NCI-H187 (cell line): ENCODE data around the gene PDLIM7.
A peak's percentile ranks its signal among the peaks of the same experiment; 100 is the strongest.

Experiments
- DNase-seq, 2 experiments: peaks; one replicate each; lab custom pipeline; 2025; lab: John Stamatoyannopoulos, UW

PDLIM7 gene

DNA sequence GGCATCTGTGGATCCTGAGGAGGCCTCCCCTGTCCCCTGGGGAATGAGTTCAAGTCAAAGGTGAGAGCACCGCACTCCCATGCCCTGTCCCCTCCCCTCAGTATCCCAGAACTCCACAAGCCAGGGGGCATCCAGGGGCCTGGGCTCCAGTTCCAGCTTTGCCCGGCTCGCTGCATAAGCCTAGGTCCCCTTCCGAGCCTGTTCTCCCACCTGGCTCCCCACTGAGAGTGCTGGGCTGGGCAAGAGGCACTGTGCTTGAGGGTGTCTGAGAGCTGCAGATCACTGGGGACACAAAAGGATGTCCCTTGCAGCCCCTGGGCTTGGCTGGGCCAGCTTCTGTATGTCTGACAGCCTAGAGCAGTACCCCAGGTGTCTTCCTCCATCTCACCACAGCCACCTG lies 7.7 kb upstream of the PDLIM7 start:
- no peak for DNase-seq

DNA sequence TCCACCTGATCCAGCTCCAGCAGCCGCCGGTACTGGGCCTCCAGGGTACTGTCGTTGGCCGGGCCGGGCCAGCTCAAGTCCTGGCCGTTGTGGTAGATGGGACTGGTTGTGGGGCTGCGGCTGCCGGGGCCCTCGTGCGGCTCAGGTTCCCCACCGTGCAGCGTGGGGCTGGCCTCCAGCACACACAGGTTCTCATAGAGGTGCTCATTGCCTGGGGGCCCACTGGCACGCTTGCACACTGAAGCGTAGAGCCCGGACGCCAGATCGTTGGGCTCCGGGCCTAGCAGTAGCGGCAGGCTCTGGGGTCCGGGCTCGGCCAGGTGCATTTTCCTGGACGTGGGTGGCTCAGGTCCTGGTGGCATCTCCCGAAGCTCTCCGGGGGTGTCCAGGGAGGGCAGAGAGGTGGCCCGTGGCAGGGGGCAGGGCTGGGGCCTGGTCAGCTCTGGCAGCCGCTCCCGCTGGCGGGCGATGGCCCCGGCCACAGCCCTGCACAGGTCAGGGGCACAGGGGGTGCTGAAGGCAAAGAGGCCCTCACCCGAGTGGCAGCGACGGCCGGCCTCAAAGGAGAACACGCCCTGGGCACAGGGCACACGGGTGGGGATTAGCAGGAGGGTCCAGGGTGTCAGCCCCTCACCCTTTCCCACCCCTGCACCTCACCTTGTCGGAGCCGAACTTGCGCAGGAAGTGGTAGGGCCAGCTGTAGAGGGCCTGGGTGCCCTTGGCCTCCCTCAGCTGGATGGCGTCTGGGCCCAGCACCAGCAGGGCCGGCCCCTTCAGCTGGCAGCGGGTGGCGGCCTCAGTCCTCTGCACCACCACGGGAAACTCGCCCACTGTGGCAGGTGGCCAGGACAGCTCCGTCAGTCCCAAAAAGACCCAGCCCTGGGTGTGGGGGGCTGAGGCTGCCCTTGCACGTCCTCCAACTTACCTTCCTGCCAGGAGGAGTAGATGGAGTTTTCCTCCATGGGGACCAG lies 7.0 kb upstream of the PDLIM7 start:
- DNase-seq, result no peak

DNA sequence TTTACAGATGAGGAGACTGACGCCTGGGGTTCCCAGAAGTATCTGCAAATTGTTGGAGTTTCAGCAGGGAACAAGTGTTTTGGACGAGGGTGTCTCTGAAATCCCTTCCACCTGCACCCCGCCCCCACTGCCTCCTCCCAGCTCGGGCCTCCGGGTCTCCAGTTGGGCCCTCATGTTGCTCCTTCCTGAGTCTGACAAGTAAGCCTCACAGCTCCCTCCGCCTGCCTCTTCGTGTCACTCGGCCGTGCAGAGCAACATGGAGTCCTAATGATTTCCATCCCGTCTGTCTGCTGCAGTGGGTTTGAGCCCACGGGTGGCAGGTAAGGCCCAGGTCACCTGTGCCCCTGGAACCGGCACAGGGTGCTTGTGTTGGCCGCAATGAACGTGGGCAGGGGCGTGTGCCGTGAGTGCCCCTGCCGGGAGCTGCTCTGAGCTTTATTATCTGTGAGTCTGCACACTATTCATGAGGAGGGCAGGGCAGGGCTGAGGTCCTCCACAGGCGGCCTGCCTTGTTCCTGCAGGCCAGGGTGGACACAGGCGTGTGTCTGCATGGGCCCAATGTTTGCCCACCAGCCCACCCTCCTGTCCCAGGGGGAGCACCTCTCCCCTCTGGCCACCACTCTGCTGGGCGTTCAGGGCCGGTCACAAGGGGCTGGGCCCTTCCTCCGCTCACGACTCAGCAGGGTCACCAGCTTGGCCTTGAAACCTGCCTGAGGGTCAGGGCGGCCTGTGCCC lies 6.1 kb upstream of the PDLIM7 start:
- DNase-seq, result no peak

GRCh38 chr5:177502886-177503285 lies 5.5 kb upstream of the PDLIM7 start:
- no peak for DNase-seq

DNA sequence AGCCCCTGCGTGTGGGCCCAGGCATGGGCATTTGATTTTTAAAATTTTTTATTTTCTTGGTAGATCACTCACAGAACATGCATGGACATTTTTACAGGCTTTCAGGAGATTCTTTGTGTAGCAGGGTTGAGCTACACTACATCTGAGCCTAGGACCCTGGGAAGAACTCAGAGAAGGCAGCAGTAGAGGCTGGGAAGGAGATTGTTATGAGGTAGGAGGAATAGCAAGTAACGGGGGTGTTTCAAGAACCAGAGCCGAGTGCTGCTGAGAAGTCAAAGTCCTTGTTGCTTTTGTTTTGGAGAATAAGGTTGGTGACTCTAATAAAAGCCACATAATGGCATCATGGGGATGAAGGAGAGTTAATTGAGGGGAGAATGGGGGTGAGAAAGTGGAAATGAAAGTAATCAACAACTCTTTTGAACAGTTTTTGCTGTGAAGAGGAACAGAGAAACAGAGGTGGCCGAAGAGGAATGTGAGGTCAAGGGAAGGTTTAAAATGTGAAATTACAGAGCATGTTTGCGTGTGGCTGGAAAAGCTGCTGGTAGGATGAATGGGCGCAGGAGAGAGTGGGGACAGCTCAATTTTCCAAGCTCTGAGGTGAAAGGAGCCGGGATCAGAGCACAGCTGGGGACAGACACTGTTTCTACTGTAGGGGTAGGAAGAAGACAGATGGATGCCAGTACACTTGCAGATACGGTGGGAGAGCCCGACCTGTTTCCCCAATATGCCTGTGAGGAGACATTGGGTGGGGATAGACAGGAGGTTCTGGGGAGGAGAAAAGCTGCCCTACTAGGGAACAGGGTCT lies 4.7 kb upstream of the PDLIM7 start:
- DNase-seq, result no peak

DNA sequence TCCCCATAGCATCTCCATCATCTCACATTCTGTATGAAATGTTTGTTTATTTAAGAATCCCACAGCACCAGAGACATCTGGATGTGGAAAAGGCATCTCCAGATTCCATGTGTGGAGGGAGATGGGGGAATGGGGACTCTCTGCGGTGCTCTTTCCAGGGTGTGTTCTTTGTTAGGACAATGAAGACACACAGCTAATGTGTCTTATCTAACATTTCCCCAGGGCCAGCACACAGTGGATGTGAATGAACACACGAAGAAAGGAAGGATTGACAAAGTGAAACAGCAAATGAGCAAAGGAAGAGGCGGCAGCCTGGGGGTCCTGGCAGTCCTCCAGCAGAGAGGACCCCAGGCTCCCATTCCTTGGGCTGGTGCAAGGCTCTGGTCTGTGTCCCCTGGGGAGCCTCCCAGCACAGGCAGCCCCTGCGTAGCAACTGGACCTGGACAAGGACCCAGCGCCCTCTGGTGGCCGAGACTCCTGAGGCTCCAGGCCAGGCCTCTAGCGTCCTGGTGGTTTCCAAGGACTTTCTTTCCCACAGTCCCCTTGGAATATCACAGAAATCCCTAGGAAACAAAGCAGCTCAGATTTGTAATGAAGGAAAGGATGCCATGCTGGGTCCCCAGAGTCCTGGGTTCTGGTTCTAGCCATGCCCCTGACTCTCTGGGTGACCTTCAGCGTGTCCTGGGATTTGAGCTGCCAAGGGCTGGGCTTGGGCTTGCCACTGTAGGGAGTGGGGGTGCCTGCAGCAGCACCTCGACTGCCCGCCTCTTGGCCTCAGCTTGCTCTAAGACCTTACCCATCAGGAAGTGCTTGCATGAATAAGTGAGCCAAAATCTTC lies 3.5 kb upstream of the PDLIM7 start:
- peak; percentile 60 to 67 for DNase-seq

- no peak for DNase-seq
These were observed 2.4 kb upstream of the PDLIM7 start for GRCh38 chr5:177499842-177500241.

- no peak for DNase-seq
These were observed 796 bp upstream of the PDLIM7 start for GRCh38 chr5:177498013-177498787.

GRCh38 chr5:177496727-177497291 lies 595 bp downstream of the PDLIM7 start:
- peak in 1 of 2 experiments; percentile 59 for DNase-seq

- no peak for DNase-seq
These were observed 1.2 kb downstream of the PDLIM7 start for GRCh38 chr5:177496070-177496726.

DNA sequence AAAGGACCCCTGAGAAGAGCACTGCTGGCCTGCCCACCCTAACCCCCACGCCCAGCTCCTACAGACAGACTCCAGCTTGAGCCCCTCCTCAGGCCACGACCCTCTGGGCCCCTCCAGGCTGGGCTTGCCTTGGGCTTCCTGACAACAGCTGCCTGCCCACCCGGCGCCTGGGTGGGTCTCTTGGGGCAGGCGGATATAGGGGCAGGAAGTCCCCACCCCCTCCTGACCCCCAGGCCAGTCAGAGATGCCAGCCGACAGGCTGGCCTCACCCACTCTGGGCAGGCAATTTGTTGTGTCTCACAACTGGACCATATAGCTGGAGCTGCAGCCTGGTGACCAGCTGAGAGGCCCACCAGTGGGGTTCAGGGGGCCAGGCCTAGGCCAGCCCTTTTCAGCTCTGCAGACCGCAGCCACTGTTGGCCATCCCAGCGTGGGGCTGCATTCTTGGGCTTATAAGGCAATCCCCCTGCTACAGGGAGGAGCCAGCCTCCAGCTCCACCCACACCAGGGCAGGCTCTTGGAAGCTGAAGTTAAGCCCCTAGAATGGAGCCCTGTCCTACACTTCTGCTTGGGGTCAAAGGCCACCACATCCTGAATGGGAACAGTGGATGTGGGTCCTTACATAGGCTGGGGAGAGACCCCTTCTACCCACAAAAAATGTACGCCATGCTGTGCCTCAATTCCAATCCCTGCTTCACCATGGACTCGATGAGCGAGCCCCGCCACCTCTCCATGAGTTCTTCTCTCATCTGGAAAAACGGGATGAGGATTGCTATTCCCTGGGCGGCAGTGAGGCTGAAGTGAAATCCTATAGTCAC lies 2.0 kb downstream of the PDLIM7 start:
- DNase-seq, result no peak

- no peak for DNase-seq
These were observed 2.8 kb downstream of the PDLIM7 start for GRCh38 chr5:177494346-177495195.

GRCh38 chr5:177493795-177494345 lies 3.5 kb downstream of the PDLIM7 start:
- no peak for DNase-seq

DNA sequence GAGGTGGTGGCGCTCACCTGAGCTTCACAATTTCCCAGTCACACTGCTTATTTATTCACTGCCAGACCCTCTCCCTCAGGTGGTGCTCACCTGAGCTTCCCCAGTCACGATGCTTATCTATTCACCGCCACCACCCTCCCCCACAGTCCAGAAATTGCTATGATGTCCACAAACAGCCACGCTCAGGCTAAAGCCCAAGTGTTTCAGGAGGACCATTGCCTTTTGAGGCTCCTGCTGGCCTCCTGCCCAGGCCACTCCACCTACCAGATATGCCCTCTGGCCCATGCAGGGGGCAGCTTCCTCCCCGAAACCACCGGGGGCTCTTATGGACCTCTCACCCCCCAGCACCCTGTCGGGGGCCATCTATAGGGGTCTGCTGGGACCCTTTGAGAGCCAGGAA lies 4.6 kb downstream of the PDLIM7 start:
- DNase-seq, result no peak

GRCh38 chr5:177491983-177492746 lies 5.2 kb downstream of the PDLIM7 start:
- no peak for DNase-seq

- no peak for DNase-seq
These were observed 5.9 kb downstream of the PDLIM7 start for GRCh38 chr5:177491429-177491945.
